GM19025 (cell line): Measurements from ENCODE around the gene MAPK8IP2.
A peak's percentile ranks its signal among the peaks of the same experiment; 100 is the strongest.
"Not testable (repeated sequence)": the region's sequence is repeated elsewhere in the genome, so short reads cannot be mapped to it uniquely, and the experiment has no call there.

Experiments
- ATAC-seq: cut with Tn5 transposase; IDR thresholded peaks from one replicate; pipeline ENCODE4 v1.9.1; 2021; ENCODE audit warnings: mild to moderate bottlenecking, low read depth, moderate library complexity; ENCODE audit not compliant: unreplicated experiment

MAPK8IP2 gene

DNA sequence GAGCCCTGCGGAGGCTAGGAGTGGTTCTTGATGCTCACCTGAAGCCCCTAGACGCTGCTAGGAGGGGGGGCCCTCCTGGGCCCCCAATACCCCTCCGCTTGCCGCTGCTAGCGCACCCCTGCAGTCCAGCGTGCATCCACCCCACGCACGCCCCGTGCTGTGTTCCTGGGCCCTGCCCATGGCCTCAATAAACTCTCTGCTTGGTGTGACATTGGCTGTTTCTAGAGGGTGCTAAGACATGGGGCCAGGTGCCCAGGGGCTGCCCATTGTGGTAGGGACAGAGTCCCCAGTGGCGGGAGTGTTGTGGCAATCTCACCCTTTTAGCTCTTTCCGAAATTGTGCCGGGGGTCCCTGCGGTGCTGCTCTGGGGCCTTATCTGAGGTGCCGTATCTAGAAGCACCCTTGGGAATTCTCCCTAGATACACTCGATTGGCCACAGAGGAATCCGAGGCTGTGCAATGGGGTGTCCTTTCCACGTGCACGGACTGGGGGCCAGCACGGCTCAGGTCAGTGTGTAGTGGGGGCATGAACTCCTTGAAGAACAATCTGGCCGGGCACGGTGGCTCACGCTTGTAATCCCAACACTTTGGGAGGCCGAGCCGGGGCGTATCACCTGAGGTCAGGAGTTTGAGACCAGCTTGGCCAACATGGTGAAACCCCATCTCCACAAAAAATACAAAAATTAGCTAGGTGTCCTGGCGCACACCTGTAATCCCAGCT is 10.9 kb downstream of the MAPK8IP2 start:
- ATAC-seq, result no peak

DNA sequence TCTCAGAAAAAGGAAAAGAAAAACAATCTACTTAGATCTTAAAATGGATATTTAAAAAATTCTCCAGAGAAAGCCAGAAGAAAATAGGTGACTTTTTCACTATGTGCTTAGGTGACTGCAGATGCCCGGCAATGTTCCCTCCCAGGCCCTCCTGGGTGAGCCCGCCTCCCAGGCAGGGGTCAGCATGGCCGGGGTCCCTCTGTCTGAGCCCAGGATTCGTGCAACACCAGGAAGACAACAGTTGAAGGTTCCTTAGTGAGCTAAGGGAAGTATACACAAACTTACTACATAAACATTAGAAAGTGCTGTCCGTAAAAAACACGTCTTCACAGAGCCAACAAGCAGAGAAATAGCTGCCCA is 11.6 kb downstream of the MAPK8IP2 start:
- no peak for ATAC-seq

DNA sequence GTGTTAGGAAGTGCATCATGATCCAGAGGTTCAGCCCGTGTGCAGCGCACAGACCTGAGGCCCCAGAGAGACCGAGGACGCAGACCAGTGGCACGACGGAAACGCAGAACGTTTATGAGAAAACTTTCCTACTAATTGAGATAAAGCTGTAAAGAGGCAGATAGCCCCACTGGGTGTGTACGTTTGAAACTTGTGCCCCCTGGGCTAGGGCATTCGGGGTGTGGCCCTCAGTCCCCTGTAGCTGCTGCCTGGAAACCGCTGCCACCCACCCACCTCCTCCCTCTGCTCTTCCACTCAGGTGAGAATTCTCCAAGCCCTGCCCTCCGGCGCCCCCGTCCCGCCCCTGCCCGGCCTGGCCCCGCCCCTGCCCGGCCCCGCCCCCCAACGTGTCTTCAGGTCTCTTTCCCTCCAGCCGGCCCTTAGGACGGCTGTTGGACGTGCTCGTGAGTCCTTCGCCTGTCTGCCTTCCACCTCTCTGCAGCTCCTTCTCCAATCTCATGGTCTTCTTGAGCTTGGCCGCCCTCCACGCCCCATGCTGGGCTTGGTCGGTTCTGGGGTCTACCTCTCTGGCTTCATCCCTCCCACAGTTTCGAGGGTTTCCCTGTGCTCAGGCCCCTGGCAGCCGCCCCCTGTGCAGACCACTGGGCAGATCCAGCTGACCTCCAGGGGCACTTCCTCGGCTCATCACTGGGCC is 12.1 kb downstream of the MAPK8IP2 start:
- ATAC-seq, result no peak

DNA sequence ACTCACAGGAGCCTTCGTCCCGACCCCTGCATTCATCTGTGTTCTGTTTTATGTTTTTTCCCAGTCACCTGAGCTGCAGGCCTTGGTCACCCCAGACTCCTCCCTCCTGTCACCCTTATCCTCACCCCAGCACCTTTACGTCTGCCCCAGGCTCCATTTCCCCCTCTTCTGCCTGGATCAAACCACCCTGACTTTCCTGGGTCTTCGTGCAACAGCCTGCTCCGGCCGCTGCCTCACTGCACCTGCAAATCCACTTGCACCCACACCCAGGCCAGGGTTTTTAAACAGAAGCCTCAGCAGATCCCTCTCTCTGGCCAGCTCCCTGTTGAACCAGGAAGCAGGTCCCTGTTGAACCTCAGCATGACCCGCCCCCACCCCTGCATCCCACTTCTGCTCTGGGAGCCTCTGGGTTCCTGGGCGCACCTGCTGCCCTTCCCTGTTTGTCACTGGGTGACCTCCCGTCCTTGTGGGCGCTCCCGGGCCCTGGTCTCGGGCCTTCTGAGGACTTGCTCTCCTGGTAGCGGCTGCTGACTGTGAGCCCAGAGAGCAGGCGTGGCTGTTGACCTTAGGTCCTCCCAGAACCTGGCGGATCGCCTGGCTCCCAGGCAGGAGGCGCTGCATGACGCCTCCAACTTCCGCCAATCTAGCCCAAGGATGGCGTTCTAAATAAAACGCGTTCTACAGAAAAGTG is 12.8 kb downstream of the MAPK8IP2 start:
- no peak for ATAC-seq

DNA sequence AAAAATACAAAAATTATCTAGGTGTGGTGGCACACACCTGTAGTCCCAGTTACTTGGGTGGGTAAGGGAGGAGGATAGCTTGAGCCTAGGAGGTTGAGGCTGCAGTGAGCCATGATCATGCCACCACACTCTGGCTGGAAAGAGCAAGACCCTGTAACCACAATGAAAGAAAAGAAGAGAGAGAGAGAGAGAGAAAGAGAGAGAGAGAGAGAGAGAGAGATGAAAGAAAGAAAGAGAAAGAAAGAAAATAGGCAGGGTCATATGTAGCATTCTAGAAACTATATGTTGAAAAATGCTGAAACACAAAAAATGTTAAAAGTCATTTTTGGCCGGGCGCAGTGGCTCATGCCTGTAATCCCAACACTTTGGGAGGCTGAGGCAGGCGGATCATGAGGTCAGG is 13.7 kb downstream of the MAPK8IP2 start:
- ATAC-seq, result not testable (repeated sequence)

DNA sequence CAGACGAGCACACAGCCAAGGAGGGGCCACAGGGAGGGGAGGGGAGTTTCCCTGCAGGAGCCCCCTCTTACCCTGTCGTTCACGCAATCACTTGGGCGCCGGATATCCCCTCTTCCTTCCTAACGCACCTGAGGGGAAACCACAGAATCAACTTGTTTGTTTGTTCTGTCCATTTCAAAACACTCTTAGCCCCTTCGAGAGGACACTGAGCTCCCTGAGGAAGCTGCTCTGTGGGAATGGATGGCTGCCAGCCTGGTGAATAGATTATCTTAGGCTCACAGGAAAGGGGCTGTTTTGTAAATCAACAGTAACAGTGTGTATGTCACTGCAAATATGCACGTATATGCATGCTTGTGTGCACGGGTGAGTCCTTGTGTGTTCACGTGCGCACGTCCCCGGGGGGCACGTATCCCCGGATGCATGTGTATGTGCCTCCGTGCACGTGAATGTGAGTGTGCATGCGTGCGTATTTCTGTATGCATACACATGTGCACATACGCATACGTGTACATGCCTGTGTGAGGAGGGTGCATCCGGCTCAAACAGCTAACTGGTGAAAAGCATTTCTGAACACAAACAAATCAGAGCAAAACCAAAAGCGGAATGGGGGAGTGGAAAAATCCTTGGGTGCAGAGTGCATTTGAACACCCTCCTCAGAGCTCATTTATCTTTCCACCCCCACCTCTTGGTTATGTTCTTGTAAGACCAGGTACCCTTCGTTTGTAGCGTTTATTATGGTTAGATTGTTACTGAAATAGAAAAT is 20.2 kb downstream of the MAPK8IP2 start:
- peak; percentile 39 for ATAC-seq

DNA sequence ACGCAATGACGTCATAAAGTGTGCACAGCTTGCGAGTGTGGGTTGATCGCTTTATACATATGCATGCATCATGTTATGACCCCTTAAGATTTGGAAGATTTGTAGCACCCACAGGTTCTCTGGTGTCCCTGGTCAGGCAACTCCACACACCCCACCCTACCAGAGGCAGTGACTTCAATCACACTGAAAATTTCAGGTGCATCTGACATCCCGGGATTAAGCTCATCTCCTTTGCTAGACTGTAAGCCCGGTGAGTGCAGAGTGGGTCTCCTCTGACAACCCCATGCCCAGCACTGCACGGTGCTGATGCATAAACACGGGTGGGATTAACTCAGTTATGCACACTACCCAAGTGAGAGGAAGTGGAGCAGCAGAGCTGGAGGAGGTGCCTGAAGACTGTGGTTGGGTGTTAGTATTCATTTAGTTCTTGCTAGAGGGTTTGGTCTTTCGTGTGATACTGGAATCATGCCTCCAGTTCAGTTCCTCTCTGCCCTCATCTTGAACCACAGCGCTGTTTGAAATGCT is 20.8 kb downstream of the MAPK8IP2 start:
- peak; percentile 44 for ATAC-seq

DNA sequence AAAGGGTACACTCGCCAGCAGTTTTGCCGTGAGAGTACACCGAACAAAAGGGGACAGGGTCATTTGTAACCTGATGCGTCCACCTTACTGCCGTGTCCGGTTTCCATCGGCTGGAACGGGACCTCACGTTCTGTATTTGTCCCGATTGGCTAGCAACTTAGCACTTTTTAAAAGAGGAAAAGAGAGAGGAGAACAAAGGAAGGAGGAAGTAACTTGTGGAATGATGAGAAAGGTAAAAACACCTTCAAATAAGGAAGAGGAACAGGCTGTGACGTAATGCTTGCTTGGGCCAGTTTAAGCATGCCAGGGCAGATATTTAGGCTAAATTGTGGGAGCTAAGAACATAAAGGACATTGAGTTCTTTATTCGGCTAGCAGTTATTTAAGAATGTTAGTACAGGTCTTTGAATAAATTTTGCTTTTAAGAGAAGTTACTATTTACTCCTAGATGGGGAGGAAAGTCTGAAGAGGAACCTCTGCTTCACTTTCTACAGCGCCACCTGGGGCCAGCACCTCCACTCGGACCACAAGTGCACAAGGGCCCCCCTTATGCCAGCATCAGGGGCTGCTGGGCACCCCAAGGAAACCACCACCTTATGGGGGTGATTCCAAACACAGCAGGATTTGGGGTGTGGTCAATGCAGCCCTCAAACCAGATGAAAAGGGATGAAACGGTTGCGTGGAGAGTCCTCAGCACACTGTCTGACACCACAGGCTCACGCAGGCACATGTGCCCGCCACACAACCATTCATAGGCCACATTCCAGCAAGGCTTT is 21.5 kb downstream of the MAPK8IP2 start:
- ATAC-seq, result no peak

DNA sequence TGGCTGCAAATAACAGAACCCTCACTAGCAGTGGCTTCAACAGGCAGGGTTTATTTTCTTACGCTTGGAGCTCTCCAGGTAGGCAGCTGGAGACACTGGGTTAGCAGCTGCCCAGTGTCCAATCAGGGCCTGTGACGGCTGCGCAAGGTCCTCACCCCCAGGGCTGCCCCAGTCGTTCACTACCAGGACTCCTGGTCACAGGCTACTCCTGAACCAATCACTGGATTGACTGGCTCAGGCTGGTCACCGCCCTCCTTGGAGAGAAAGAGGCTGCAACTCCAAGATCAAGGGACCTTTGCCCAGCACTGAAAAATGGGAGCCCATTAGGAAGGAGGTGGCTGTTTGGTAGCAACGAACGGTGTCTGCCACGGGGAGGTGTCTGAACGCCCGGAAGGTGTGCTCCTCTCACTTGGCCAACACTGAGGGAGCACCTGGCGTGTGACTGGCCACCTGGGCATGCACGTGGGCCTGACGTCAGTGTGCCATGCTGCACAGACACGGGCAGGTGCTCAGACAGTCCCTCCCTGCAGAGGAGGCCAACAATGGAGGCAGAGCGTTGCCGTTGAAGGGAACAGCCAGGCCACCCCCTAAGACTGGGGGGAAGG is 22.2 kb downstream of the MAPK8IP2 start:
- ATAC-seq, result no peak

DNA sequence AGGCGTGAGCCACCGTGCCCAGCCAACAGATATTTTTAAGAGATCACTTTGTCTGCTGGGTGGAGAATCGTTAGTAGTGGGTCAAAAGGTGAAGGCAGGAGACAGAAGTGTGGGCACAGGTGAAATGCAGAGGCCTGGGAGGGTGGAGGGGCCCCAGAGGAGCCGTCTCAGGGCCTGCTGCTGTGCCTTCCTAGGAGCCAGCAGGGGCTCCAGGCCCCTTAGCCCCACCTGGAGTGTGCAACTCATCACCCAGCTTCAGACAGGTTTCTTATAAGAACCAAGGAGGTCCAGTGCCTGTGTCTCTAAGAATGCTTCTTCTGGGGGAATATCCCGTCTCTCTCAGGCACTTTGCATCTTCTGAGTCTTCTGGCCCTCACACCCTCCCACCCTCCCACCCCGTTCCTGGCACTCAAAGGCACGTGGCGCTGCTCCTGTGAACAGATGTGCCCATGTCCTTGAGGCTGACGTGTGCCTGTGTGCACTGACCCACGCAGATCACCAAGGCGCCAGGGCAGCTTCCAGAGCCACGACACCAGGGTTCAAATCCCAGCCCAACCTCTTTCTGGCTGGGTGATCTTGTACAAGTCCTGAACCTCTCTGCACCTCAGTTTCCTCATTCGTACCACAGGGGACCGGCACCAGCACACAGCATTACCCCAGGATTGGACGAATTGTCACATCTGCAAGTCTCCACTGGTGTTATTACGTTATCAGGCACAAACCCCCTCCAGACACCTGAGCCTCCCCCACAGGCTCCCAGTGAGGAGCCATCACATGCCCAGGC is 23.9 kb downstream of the MAPK8IP2 start:
- ATAC-seq, result no peak

DNA sequence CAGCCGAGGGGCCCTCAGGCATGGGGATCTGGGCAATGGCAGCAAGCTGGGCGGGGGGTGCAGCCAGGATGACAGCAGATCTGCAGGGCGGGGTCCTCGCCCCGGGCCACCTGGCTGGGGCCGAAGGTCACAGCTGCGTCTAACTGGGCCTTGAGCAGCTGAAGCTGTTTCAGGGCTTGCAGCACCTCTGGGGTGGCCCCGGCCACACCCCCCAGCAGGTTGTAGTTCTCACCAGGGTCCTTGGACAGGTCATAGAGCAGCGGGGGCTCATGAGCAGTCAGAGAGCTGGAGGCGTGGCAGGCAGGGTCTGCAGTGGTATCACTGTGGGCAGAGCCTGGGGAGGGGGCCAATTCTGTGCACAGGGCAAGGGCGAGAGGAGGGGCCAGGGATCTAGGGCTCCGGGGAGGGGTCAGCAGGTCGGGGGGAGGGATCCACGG is 24.6 kb downstream of the MAPK8IP2 start:
- ATAC-seq, result no peak

DNA sequence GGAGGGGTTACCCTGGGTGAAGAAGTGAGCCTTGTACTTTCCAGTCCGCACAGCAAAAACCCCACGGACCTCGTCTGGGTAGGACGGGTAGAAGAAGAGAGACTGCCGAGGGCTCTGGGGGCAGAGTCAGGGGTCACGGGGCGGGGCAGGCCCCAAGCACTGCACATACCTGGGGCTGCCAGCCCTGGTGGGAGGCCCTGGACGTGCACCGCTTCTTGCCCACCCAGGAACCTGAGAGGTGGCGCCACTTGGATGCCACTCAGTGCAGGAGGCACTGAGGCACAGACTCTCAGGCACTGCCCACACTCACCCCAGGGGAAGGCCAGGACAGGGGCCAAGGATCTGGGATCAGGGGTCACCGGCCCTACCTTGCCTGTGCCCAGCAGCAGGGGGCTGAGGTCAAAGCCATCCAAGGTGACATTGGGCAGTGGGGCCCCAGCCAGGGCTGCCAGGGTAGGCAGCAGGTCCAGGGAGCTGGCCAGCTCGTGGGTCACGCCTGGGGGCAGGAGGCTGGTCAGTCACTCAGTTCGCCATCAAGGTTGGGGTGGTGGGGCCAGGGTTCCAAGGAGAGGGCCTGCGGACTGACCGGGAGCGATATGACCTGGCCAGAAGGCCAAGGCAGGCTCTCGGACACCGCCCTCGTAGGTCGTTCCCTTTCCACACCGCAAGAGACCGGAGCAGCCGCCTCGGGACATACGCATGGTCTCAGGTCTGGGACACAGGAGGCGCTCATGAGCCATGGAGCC is 25.1 kb downstream of the MAPK8IP2 start:
- no peak for ATAC-seq

DNA sequence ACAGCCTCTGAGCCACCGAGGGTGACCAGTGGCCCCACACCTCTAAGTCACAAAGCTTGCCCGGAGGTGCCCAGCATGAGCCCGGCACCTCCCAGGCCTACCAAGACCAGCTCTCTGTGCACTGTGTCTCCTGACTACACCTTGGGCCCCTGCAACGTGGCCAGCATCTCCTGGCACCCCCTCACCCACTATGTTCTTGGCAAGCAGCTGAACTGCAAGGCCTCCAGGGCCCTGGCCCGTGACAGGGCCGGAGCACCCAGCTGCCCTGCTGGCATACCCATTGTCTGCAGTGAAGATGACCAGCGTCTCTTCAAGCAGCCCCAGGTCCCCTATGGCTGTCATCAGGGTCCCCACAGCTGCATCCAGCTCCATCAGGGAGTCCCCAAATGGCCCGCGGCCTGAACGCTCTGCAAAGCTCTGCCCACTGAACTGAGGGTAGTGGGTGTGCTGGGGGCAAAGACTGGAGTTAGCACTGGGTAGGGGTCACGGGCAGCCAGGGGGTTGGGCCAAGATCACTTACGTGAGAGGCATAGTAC is 25.8 kb downstream of the MAPK8IP2 start:
- ATAC-seq, result no peak

DNA sequence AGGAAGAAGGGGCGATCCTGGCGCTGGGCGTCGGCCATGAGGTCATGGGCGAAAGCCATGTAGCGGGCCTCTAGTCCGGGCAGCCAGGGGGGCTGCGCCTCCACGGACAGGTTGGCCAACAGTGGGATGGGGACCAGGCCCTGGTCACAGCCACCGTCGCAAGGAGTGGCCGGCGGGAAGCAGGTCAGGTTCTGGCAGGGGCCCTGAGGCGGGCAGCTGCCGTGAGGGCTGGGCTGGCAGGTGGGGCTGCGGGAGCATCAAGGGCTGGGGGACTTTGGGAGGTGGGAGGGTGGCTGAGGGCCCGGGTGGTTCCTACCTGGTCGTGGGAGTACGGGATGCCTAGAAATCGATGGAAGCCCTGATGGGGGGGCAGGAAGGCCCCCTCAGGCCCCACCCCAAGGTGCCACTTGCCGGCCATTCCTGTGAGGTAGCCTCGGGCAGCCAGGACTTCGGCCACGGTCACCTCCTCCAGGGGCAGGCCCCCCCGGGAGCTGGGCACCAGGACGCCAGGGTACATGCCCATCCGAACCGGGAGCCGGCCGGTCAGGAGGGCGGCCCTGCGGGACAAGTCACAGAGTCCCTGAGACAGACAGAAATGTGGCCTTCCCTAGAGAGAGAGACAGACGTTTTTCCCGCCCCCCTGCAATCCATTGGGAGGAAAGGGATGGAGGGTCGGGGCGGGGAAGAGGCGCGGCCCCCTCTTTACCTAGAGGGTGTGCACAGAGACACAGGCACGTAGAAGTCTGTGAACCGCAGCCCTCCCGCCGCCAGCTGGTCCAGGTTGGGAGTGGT is 26.5 kb downstream of the MAPK8IP2 start:
- no peak for ATAC-seq

DNA sequence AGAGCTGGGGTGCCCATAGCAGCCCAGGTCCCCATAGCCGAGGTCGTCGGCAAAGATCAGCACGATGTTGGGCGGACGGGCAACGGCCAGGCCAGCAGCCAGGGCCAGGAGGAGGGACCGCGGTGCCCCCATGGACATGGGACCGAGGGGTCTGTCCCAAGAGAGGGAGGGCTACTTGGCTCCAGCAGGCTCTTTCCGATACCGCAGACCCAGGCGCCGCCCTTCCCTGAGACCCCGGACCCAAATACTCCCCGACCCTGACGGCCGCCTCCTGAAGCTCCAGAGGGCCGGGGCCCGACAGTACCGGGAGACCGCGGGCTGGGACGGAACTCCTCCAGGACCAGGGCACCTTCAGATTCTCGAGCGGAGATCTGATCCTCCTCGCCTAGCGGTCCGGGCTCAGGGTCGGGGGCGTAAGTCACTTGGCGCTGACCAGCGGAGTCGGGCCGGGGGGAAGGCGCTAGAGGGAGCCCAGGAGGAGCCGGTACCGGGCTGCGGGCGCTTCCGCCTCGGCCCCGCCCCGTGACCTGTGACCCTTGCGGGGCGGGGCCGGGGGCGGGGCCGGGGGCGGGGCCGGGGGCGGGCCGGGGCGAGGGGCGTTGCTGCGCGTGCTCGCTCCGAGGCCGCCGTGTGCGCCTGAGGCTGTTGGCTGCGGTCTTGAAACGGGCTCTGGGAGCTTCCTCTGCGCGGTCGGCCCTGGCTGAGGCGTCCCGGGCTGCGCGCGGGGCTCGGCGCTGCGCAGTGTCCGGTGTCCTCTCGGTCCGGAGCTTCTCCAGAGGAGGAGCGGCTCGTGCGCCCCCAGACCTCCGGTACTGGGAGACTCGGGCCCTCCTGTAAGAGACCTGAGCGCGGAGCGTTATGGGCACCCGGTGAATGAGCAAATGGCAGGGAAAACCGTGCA is 27.3 kb downstream of the MAPK8IP2 start, which contains the start of gene ARSA:
Gene ARSA, minus strand, starts transcription at position 511 of the 901 bp plus-strand sequence. Its CDS starts 373 bp downstream, at position 138.
- peak; percentile 79 for ATAC-seq
